GM19351 (cell line): ENCODE results near the gene SLTM.
"Not testable (repeated sequence)": the region's sequence is repeated elsewhere in the genome, so short reads cannot be mapped to it uniquely, and the experiment has no call there.

Experiments used
- ATAC-seq: cut with Tn5 transposase; IDR thresholded peaks from one replicate; pipeline ENCODE4 v1.9.1; 2021; ENCODE audit warnings: mild to moderate bottlenecking, moderate library complexity; ENCODE audit not compliant: unreplicated experiment

The SLTM gene

GRCh38 chr15:58933281-58934113 lies at the start of gene SLTM:
SLTM (minus strand) TSS chr15:58933679; CDS start chr15:58933565, 114 bp downstream.
- peak; percentile 84 for ATAC-seq

- no peak for ATAC-seq
Measured at GRCh38 chr15:58983261-58983660, 49.8 kb upstream of the SLTM start.

- no peak for ATAC-seq
Measured at GRCh38 chr15:58981808-58982475, 48.5 kb upstream of the SLTM start.

GRCh38 chr15:58980351-58980939 lies 47.0 kb upstream of the SLTM start:
- ATAC-seq: no peak

GRCh38 chr15:58977887-58978286 lies 44.4 kb upstream of the SLTM start:
- ATAC-seq: no peak

GRCh38 chr15:58967479-58967878 lies 34.0 kb upstream of the SLTM start:
- no peak for ATAC-seq

GRCh38 chr15:58966698-58967097 lies 33.2 kb upstream of the SLTM start:
- ATAC-seq: no peak

GRCh38 chr15:58962662-58963565 lies 29.4 kb upstream of the SLTM start:
- ATAC-seq: no peak

GRCh38 chr15:58962136-58962535 lies 28.7 kb upstream of the SLTM start:
- ATAC-seq: no peak

GRCh38 chr15:58958811-58959210 lies 25.3 kb upstream of the SLTM start:
- no peak for ATAC-seq

GRCh38 chr15:58957101-58957973 lies 23.9 kb upstream of the SLTM start:
- peak; percentile 64 for ATAC-seq

GRCh38 chr15:58952751-58953150 lies 19.3 kb upstream of the SLTM start:
- no peak for ATAC-seq

GRCh38 chr15:58951388-58952007 lies 18.0 kb upstream of the SLTM start:
- ATAC-seq: no peak

- ATAC-seq: no peak
Measured at GRCh38 chr15:58947179-58947578, 13.7 kb upstream of the SLTM start.

- ATAC-seq: not testable (repeated sequence)
Measured at GRCh38 chr15:58934974-58935373, 1.5 kb upstream of the SLTM start.

- no peak for ATAC-seq
Measured at GRCh38 chr15:58934521-58934920, 1.0 kb upstream of the SLTM start.

GRCh38 chr15:58934114-58934447 lies 602 bp upstream of the SLTM start:
- no peak for ATAC-seq

- ATAC-seq: peak; percentile 21
Measured at GRCh38 chr15:58932710-58933280, 684 bp downstream of the SLTM start.

- no peak for ATAC-seq
Measured at GRCh38 chr15:58931987-58932588, 1.4 kb downstream of the SLTM start.
